ENCODE results near the gene ZC3H4. TPM values are rescaled to one million over a fixed set of nuclear protein-coding genes. Genes with fewer than 3 reads are reported as not detected.

Gene ZC3H4
- total RNA-seq, 1 experiment from 2014 or later, result 94.4 TPM

DNA sequence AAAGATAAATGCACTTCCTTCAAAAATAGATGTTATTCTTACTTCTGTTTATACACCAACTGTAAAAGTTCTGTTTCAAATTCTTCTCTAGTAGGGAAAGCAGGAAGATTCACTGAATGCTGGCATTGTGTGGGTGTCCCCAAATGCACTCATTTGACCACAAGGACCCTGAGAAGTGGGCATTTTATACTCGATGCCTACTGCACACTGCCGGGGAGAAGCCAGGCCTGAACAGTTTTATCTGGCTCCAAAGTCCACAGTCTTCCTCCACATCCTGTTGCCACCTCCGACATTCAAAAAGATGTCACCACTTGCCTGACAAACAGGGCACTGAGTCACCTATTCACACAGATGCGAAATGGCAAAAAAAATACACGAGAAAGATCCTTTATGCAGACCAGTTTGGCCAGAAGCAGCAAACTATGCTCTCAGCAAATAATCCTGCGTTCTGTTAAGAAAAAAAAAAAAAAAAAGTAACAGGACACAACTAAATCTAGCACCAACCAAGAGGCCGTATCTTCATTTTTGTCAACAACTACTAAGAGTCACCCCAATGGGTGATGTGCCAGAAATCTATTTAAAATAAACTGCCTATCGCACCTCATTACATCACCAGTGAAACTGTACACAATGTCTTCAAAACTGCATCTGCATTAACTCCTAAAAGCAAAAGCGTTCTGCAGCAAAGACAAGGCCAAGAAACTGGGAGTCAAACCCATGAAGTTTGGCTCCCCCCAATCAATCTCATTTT, 6.2 kb downstream of the ZC3H4 start:
- no peak for DNase-seq (ENCODE audit: low spot score)
- intact Hi-C loops (cut with micrococcal nuclease; ENCODE audit: unreplicated experiment), result no loop called here
- CTCF ChIA-PET, result no interaction called here
- POLR2A ChIA-PET (ENCODE audit: low non-redundant PET), result interaction anchor here (0.6 kb wide), 1 partner anchor 26 kb away, joined by 6 read pairs; no protein-coding TSS in a partner anchor
- H3K27me3 ChIP-seq (replicated peaks; ENCODE audit: insufficient read depth, low read depth, low read length, poor library complexity), result no peaks in the 10 kb centered on the region
- no peak overlapping the region for H3K4me3 ChIP-seq (ENCODE audit: low read depth, low read length, poor library complexity, severe bottlenecking)
- peaks cover 24% of the 10 kb centered on the region for H3K36me3 ChIP-seq (ENCODE audit: insufficient read depth, low read length, poor library complexity, severe bottlenecking)
- H3K4me1 ChIP-seq (ENCODE audit: insufficient read depth, low read length, poor library complexity, severe bottlenecking), result peaks cover 30% of the 10 kb centered on the region
- no peaks in the 10 kb centered on the region for H3K9me3 ChIP-seq (ENCODE audit: low read depth, low read length, poor library complexity, severe bottlenecking)
- no TSS peak for BruUV-seq (replicated peaks)
- TF ChIP-seq CTCF (conservative IDR thresholded peaks at IDR 0.05; ENCODE audit: low read depth, low read length), result no peak
- no peak for TF ChIP-seq EZH2 (IDR thresholded peaks at IDR 0.05; ENCODE audit: borderline replicate concordance, low read depth, low read length, poor library complexity, severe bottlenecking)
- peak overlapping the region; percentile 100 for H3K27ac ChIP-seq (ENCODE audit: low read depth, low read length, poor library complexity, severe bottlenecking)

- Histone ChIP-seq H3K27ac (ENCODE audit: low read depth, low read length, poor library complexity, severe bottlenecking) (peak overlapping the region; percentile 49), H3K9me3 (ENCODE audit: low read depth, low read length, poor library complexity, severe bottlenecking) (no peaks in the 10 kb centered on the region), H3K27me3 (replicated peaks; ENCODE audit: insufficient read depth, low read depth, low read length, poor library complexity) (no peaks in the 10 kb centered on the region), H3K4me1 (ENCODE audit: insufficient read depth, low read length, poor library complexity, severe bottlenecking) (peaks cover 30% of the 10 kb centered on the region), H3K36me3 (ENCODE audit: insufficient read depth, low read length, poor library complexity, severe bottlenecking) (peaks cover 24% of the 10 kb centered on the region), H3K4me3 (ENCODE audit: low read depth, low read length, poor library complexity, severe bottlenecking) (no peak overlapping the region)
- CTCF ChIA-PET, result no interaction called here
- no TSS peak for BruUV-seq (replicated peaks)
- POLR2A ChIA-PET (ENCODE audit: low non-redundant PET), result interaction anchor here (0.6 kb wide), 1 partner anchor 26 kb away, joined by 6 read pairs; no protein-coding TSS in a partner anchor
- intact Hi-C loops (cut with micrococcal nuclease; ENCODE audit: unreplicated experiment), result no loop called here
- no peak for TF ChIP-seq EZH2 (IDR thresholded peaks at IDR 0.05; ENCODE audit: borderline replicate concordance, low read depth, low read length, poor library complexity, severe bottlenecking)
- TF ChIP-seq CTCF (conservative IDR thresholded peaks at IDR 0.05; ENCODE audit: low read depth, low read length), result no peak
- no peak for DNase-seq (ENCODE audit: low spot score)
Observed at GRCh38 chr19:47106821-47107201, 6.8 kb downstream of the ZC3H4 start.

DNA sequence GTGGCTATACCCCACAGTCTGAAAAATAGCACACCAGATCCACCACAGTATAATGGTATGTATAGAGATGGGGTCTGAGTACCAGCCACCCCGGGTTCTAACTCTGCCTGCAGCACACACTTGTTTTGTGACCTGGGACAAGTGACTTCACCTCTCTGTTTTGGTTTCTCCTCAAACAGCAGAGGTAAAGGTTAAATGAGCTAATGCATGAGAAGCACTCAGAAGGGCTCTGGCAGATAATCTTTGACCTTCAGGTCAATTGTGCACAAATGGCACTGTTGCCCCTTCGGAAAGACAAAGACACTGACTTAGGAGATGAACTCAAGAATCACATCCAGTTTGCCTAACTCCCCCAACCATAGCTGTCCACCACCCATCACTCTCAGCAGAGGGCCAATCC, 7.7 kb downstream of the ZC3H4 start:
- no peak overlapping the region for H3K27ac ChIP-seq (ENCODE audit: low read depth, low read length, poor library complexity, severe bottlenecking)
- H3K4me1 ChIP-seq (ENCODE audit: insufficient read depth, low read length, poor library complexity, severe bottlenecking), result peaks cover 30% of the 10 kb centered on the region
- no peak overlapping the region for H3K4me3 ChIP-seq (ENCODE audit: low read depth, low read length, poor library complexity, severe bottlenecking)
- intact Hi-C loops (cut with micrococcal nuclease; ENCODE audit: unreplicated experiment), result no loop called here
- CTCF ChIA-PET, result no interaction called here
- H3K9me3 ChIP-seq (ENCODE audit: low read depth, low read length, poor library complexity, severe bottlenecking), result no peaks in the 10 kb centered on the region
- H3K27me3 ChIP-seq (replicated peaks; ENCODE audit: insufficient read depth, low read depth, low read length, poor library complexity), result no peaks in the 10 kb centered on the region
- DNase-seq (ENCODE audit: low spot score), result no peak
- POLR2A ChIA-PET (ENCODE audit: low non-redundant PET), result no interaction called here
- BruUV-seq (replicated peaks), result no TSS peak
- no peak for TF ChIP-seq EZH2 (IDR thresholded peaks at IDR 0.05; ENCODE audit: borderline replicate concordance, low read depth, low read length, poor library complexity, severe bottlenecking)
- H3K36me3 ChIP-seq (ENCODE audit: insufficient read depth, low read length, poor library complexity, severe bottlenecking), result peaks cover 26% of the 10 kb centered on the region

DNA sequence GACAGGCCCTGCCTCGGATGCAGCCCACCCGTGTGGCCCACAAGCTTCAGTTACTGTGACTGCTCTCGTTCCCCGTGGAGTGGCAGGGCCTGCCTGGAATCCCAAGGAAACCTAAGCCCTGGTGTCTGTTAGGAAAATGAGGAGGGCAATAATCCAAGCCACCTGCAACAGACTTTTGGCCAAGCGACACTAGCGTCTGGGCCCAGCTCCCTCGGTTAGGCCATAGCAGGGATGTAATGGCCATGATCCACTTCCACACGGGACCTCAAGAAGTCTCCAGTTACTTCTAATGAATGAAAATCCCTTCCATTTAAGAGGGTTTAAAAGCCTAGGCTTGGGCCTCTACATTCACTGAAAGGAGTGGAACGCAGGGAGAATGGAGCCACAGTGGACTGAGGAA, 8.9 kb downstream of the ZC3H4 start:
- Histone ChIP-seq H3K27ac (ENCODE audit: low read depth, low read length, poor library complexity, severe bottlenecking) (no peak overlapping the region), H3K9me3 (ENCODE audit: low read depth, low read length, poor library complexity, severe bottlenecking) (no peaks in the 10 kb centered on the region), H3K4me3 (ENCODE audit: low read depth, low read length, poor library complexity, severe bottlenecking) (no peak overlapping the region), H3K4me1 (ENCODE audit: insufficient read depth, low read length, poor library complexity, severe bottlenecking) (peaks cover 23% of the 10 kb centered on the region), H3K36me3 (ENCODE audit: insufficient read depth, low read length, poor library complexity, severe bottlenecking) (peaks cover 14% of the 10 kb centered on the region), H3K27me3 (replicated peaks; ENCODE audit: insufficient read depth, low read depth, low read length, poor library complexity) (no peaks in the 10 kb centered on the region)
- intact Hi-C loops (cut with micrococcal nuclease; ENCODE audit: unreplicated experiment), result no loop called here
- ChIA-PET CTCF (no interaction called here), POLR2A (ENCODE audit: low non-redundant PET) (no interaction called here)
- TF ChIP-seq CTCF (conservative IDR thresholded peaks at IDR 0.05; ENCODE audit: low read depth, low read length) (no peak), EZH2 (IDR thresholded peaks at IDR 0.05; ENCODE audit: borderline replicate concordance, low read depth, low read length, poor library complexity, severe bottlenecking) (no peak)
- no TSS peak for BruUV-seq (replicated peaks)
- no peak for DNase-seq (ENCODE audit: low spot score)

All from A673 (cell line).